Neuronal stem cell (in vitro differentiated cells): ENCODE results near the gene TMEM91. TPM values are rescaled to one million over a fixed set of nuclear protein-coding genes. Genes with fewer than 3 reads are reported as not detected.

Experiments used
- DNase-seq: peaks from one replicate; pipeline ENCODE4 v3.0.0-alpha.2; 2013; ENCODE audit warnings: low spot score
- H2AFZ ChIP-seq: one replicate; pipeline ENCODE4 v1.6.1; 2013; ENCODE audit warnings: mild to moderate bottlenecking, low read length, inconsistent platforms
- H2AK5ac ChIP-seq: 2 replicates; pipeline ENCODE4 v1.6.1; 2013; ENCODE audit warnings: low read depth, mild to moderate bottlenecking, inconsistent platforms, low read length, moderate library complexity, mixed read lengths
- H2BK120ac ChIP-seq: 2 replicates; pipeline ENCODE4 v1.6.1; 2013; ENCODE audit warnings: low read depth, mild to moderate bottlenecking, inconsistent platforms, low read length, moderate library complexity, mixed read lengths
- H2BK12ac ChIP-seq: one replicate; pipeline ENCODE4 v1.6.1; 2013; ENCODE audit warnings: low read length, inconsistent platforms
- H2BK15ac ChIP-seq: 2 replicates; pipeline ENCODE4 v1.6.1; 2013; ENCODE audit warnings: mild to moderate bottlenecking, low read length, inconsistent platforms, mixed read lengths
- H2BK5ac ChIP-seq: one replicate; pipeline ENCODE4 v1.6.1; 2013; ENCODE audit warnings: inconsistent platforms, mild to moderate bottlenecking, low read length, moderate library complexity
- H3K14ac ChIP-seq: one replicate; pipeline ENCODE4 v1.6.1; 2013; ENCODE audit warnings: low read length, inconsistent platforms
- H3K18ac ChIP-seq: 2 replicates; pipeline ENCODE4 v1.6.1; 2013; ENCODE audit warnings: low read length, inconsistent platforms
- H3K23ac ChIP-seq: 2 replicates; pipeline ENCODE4 v1.6.1; 2013; ENCODE audit warnings: low read depth, mild to moderate bottlenecking, mixed read lengths, low read length, inconsistent platforms; ENCODE audit not compliant: poor library complexity
- H3K27ac ChIP-seq: replicated peaks from 3 replicates; pipeline ENCODE4 v1.5.1; 2013; ENCODE audit warnings: low read length, inconsistent platforms
- H3K27me3 ChIP-seq, 3 experiments: 2 replicates each; pipeline ENCODE4 v1.6.1; 2013; ENCODE audit warnings: low read length in 3 of 3, mild to moderate bottlenecking in 2 of 3, inconsistent platforms in 1 of 3, low read depth in 1 of 3, mixed read lengths in 1 of 3, moderate library complexity in 1 of 3; ENCODE audit not compliant: control insufficient read depth in 3 of 3, insufficient read depth in 3 of 3
- H3K36me3 ChIP-seq, 2 donors: replicated peaks in 1 of 2; 2 replicates each; pipeline ENCODE4 v1.6.1; 2013; ENCODE audit warnings: low read length in 2 of 2; ENCODE audit not compliant: control insufficient read depth in 2 of 2, insufficient read depth in 2 of 2
- H3K4ac ChIP-seq: 2 replicates; pipeline ENCODE4 v1.6.1; 2013; ENCODE audit warnings: inconsistent platforms, mild to moderate bottlenecking, low read length, moderate library complexity
- H3K4me1 ChIP-seq, 2 donors: 1 replicate in 1 of 2; 2 replicates in 1 of 2; pipeline ENCODE4 v1.6.1; 2013; ENCODE audit warnings: low read length in 2 of 2, low read depth in 1 of 2; ENCODE audit not compliant: control insufficient read depth in 2 of 2, insufficient read depth in 1 of 2
- H3K4me2 ChIP-seq: one replicate; pipeline ENCODE4 v1.6.1; 2013; ENCODE audit warnings: mild to moderate bottlenecking, low read length, inconsistent platforms; ENCODE audit not compliant: insufficient read depth, poor library complexity, severe bottlenecking
- H3K4me3 ChIP-seq, 2 donors: 2 replicates each; pipeline ENCODE4 v1.5.1; 2013; ENCODE audit warnings: low read length in 2 of 2, mild to moderate bottlenecking in 2 of 2, inconsistent platforms in 1 of 2, moderate library complexity in 1 of 2
- H3K79me1 ChIP-seq: one replicate; pipeline ENCODE4 v1.6.1; 2013; ENCODE audit warnings: low read depth, mild to moderate bottlenecking, inconsistent platforms, low read length, moderate library complexity
- H3K9ac ChIP-seq: one replicate; pipeline ENCODE4 v1.6.1; 2013; ENCODE audit warnings: mild to moderate bottlenecking, low read depth, low read length, inconsistent platforms; ENCODE audit not compliant: poor library complexity
- H3K9me3 ChIP-seq, 2 donors: replicated peaks in 1 of 2; 2 replicates each; pipeline versions ENCODE3 to v1.6.1; 2013; ENCODE audit warnings: low read length in 2 of 2, mild to moderate bottlenecking in 2 of 2, inconsistent platforms in 1 of 2, low read depth in 1 of 2, mixed read lengths in 1 of 2, moderate library complexity in 1 of 2; ENCODE audit not compliant: control insufficient read depth in 2 of 2, insufficient read depth in 1 of 2
- H4K8ac ChIP-seq: one replicate; pipeline ENCODE4 v1.6.1; 2013; ENCODE audit warnings: low read depth, mild to moderate bottlenecking, inconsistent platforms, low read length, moderate library complexity
- H4K91ac ChIP-seq: one replicate; pipeline ENCODE4 v1.6.1; 2013; ENCODE audit warnings: low read length, low read depth, mild to moderate bottlenecking, inconsistent platforms; ENCODE audit not compliant: poor library complexity
- WGBS, 2 donors: extraction: QIAGEN DNeasy Blood & Tissue Kit; methylation state at CpG; one replicate each; pipeline ENCODE4 v1.1.7; 2013; ENCODE audit warnings: missing lambda C conversion rate in 2 of 2, mixed read lengths in 1 of 2; ENCODE audit not compliant: insufficient read length in 2 of 2, insufficient replicate concordance in 1 of 2; ENCODE audit errors: extremely low coverage in 2 of 2; 5-methylcytosine and 5-hydroxymethylcytosine counted together
- polyA plus RNA-seq, 2 experiments: library from polyadenylated mRNA; stranded (reverse); fragments of 200-250 nt; gene quantifications; one replicate each; pipeline ENCODE4 v1.2.3, GENCODE V29; 2013

Gene TMEM91
- polyA plus RNA-seq (2013, experiment 1 of 2) = 8.6 TPM
- polyA plus RNA-seq (2013, experiment 2 of 2) = 8.3 TPM

DNA sequence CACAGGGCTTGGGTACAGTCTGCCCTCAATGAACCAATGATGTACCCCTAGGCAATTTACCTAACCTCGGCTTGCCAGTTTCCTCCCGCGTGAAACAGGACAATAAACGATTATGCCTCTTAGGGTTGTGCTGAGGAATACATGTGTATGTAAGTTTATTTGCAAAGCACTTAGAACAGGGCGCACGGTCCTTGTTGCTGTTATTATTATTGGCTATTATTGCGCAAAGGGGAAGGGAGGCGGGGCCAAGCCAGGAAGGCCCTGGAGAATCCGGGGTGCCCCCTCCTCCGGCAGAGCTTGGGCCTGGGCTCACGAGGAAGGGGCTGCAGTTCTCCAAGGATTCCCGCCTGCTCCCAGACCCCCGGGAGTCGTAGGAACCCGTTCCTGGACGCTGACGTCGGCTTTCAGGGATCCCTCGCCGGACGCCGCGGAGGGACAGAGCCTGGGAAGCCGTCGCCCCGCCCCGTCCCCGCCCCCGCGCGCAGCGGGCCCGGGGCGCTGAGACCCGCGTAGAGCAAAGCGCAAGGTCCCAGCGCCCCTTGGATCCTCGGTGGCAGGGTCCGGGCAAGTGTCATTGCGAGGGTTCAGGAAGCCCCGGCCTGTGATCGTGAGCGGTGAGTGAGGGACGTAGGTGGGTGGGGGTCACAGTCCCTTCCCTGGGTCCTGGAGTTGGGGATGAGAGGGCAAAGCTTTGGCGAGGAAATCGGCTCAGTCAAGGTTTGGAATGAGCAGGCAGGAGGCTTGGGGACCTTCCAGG, at the start of gene TMEM91:
TSS of gene TMEM91 (plus strand) at position 293 of the 757 bp plus-strand sequence. CDS start 1,777 bp downstream, outside the sequence.
- Histone ChIP-seq H2BK12ac (no peak within 1 kb of the TSS), H2BK5ac (no peak within 1 kb of the TSS), H4K8ac (no peak within 1 kb of the TSS), H3K27ac (no peak within 1 kb of the TSS), H3K4me1 (peaks cover 0 to 7% of the 10 kb centered on the region in 2 donors), H2AFZ (no peak within 1 kb of the TSS), H3K9me3 (no peaks in the 10 kb centered on the region), H3K9ac (peak within 1 kb of the TSS; percentile 88), H4K91ac (no peak within 1 kb of the TSS), H3K4me2 (peak within 1 kb of the TSS; percentile 82), H3K18ac (peak within 1 kb of the TSS; percentile 87), H3K79me1 (no peaks in the 10 kb centered on the region), H3K27me3 (peaks cover 0 to 3% (median 0%) of the 10 kb centered on the region in 3 experiments), H3K36me3 (peaks cover 0 to 13% of the 10 kb centered on the region in 2 donors), H3K4me3 (peak within 1 kb of the TSS in 1 of 2 donors; percentile 87), H3K14ac (peak within 1 kb of the TSS; percentile 44), H3K4ac (no peak within 1 kb of the TSS), H3K23ac (no peak within 1 kb of the TSS), H2BK120ac (no peak within 1 kb of the TSS), H2BK15ac (no peak within 1 kb of the TSS), H2AK5ac (no peak within 1 kb of the TSS)
- no peak for DNase-seq
- WGBS, 2 donors = no CpG with 5 or more reads among the region's 47 CpGs

DNA sequence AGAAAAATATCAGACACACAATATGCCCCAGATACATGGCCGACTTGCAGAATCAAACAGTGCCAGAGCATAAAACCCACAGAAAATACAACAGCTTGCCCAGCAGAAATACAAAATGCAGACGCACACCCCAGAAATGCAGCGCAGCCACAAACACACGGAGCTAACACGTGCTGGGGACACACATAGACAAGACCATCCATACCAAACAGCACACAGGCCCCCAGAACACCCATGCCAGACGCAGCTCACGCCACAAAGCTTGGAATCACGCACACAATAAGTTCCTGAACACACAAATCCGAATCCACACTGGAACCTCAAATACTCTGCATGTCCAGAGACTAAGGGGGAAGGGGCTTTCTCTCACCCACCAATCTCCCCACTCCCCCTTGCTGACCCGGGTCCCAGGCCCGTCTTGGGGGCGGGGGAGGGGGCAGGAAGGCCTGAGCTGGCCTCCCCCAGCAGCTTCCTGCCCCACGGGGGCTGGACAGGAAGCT, 49.2 kb upstream of the TMEM91 start:
- Histone ChIP-seq H3K27ac (no peak overlapping the region), H2BK12ac (no peak overlapping the region)

DNA sequence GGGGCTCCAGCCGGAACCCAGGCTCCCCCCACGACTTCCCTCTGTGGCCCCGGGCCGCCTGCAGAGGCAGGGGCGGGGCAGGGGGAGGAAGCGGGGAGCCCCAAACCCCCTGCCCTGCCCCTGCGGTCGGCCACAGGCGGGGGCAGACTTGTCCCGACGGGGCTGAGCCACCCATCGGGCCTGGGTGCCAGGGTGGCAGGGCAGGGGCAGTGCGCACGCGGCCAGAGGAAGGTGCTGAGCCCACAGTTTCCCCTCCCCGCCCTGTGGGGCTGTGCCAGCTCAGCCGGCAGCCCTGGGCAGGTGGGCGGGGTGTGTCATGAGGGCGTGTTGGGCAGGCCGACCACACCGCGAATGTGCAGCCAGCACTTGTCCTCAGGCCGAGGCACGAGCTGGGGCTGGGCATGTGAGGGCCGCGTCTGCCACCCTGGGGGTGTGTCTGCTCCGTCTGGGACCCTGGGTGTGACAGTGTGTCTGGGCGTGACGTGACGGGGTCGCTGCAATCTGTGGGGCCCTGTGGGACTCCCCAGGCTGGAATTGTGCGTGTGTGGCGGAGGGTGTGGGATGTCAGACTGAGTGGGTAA, 48.7 kb upstream of the TMEM91 start:
- Histone ChIP-seq H3K23ac (peak overlapping the region; percentile 78), H3K9me3 (no peaks in the 10 kb centered on the region), H2AFZ (no peak overlapping the region), H3K27me3 (peaks cover 0 to 36% (median 0%) of the 10 kb centered on the region in 3 experiments), H2BK15ac (no peak overlapping the region), H4K91ac (no peak overlapping the region), H3K79me1 (peaks cover 2% of the 10 kb centered on the region), H3K4ac (no peak overlapping the region), H3K14ac (no peak overlapping the region), H3K4me3 (no peak overlapping the region), H3K18ac (peak overlapping the region; percentile 90), H2BK120ac (no peak overlapping the region), H2AK5ac (peak overlapping the region; percentile 77), H2BK12ac (no peak overlapping the region), H3K9ac (peak overlapping the region; percentile 70), H3K27ac (no peak overlapping the region), H3K4me2 (peak overlapping the region; percentile 22), H4K8ac (no peak overlapping the region), H2BK5ac (no peak overlapping the region), H3K36me3 (peaks cover 2 to 17% of the 10 kb centered on the region in 2 donors), H3K4me1 (peaks cover 27 to 31% of the 10 kb centered on the region in 2 donors)
- no peak for DNase-seq
- WGBS, 2 donors = no CpG with 5 or more reads among the region's 33 CpGs

More for the DNA sequence above, 49.2 kb upstream of the TMEM91 start:
- H4K8ac ChIP-seq = no peak overlapping the region
- H3K79me1 ChIP-seq = peaks cover 2% of the 10 kb centered on the region
- no CpG with 5 or more reads among the region's 13 CpGs for WGBS, 2 donors
- H3K23ac ChIP-seq = peak overlapping the region; percentile 29
- peak overlapping the region; percentile 90 for H3K18ac ChIP-seq
- H2BK120ac ChIP-seq = no peak overlapping the region
- H2BK15ac ChIP-seq = no peak overlapping the region
- no peak overlapping the region for H3K4me2 ChIP-seq
- no peak overlapping the region for H3K4ac ChIP-seq
- peak overlapping the region; percentile 66 for H3K14ac ChIP-seq
- peaks cover 27 to 31% of the 10 kb centered on the region in 2 donors for H3K4me1 ChIP-seq
- H2BK5ac ChIP-seq = no peak overlapping the region
- peaks cover 0 to 34% (median 0%) of the 10 kb centered on the region in 3 experiments for H3K27me3 ChIP-seq
- peak overlapping the region; percentile 77 for H2AK5ac ChIP-seq
- peak overlapping the region; percentile 70 for H3K9ac ChIP-seq
- no peaks in the 10 kb centered on the region for H3K9me3 ChIP-seq
- H3K4me3 ChIP-seq = no peak overlapping the region
- peak overlapping the region; percentile 56 for H4K91ac ChIP-seq
- peaks cover 5 to 22% of the 10 kb centered on the region in 2 donors for H3K36me3 ChIP-seq
- no peak overlapping the region for H2AFZ ChIP-seq
- no peak for DNase-seq
